ENCODE measurements around the gene PIK3R3. TPM values are rescaled to one million over a fixed set of nuclear protein-coding genes. Genes with fewer than 3 reads are reported as not detected.

Gene PIK3R3
- total and polyA plus RNA-seq, 9 donors: 3.6 to 20.3 (median 10.7) TPM

GRCh38 chr1:45995298-45995697 is 137.1 kb downstream of the PIK3R3 start:
- no peak for DNase-seq
- no peaks in the 10 kb centered on the region for H3K9me3 ChIP-seq
- WGBS, 3 donors: 83 to 96% (median 89%) methylated on average over 8 of the region's 8 CpGs
- H3K4me3 ChIP-seq: no peak overlapping the region
- intact Hi-C loops (cut with DNase I): no loop called here
- no peaks in the 10 kb centered on the region for H3K27me3 ChIP-seq
- no peak overlapping the region for H3K27ac ChIP-seq
- H3K4me1 ChIP-seq (ENCODE audit: insufficient read depth): no peaks in the 10 kb centered on the region
- no peak for TF ChIP-seq POLR2A (IDR thresholded peaks at IDR 0.05)
- TF ChIP-seq CTCF (IDR thresholded peaks at IDR 0.05): no peak
- no peak for TF ChIP-seq EP300 (IDR thresholded peaks at IDR 0.05)
- H3K36me3 ChIP-seq: no peaks in the 10 kb centered on the region

GRCh38 chr1:45994423-45994822 is 138.0 kb downstream of the PIK3R3 start:
- Histone ChIP-seq H3K4me1 (ENCODE audit: insufficient read depth) (no peaks in the 10 kb centered on the region), H3K27me3 (no peaks in the 10 kb centered on the region), H3K27ac (no peak overlapping the region), H3K36me3 (no peaks in the 10 kb centered on the region), H3K9me3 (no peaks in the 10 kb centered on the region), H3K4me3 (no peak overlapping the region)
- 70 to 87% (median 70%) methylated on average over 6 of the region's 6 CpGs for WGBS, 3 donors
- no peak for TF ChIP-seq EP300 (IDR thresholded peaks at IDR 0.05)
- TF ChIP-seq POLR2A (IDR thresholded peaks at IDR 0.05): no peak
- TF ChIP-seq CTCF (IDR thresholded peaks at IDR 0.05): no peak
- intact Hi-C loops (cut with DNase I): no loop called here
- no peak for DNase-seq

Small RNA genes within 50 kb of the gene (small RNA-seq; reads per million reads assigned to genes)
- gene AL358075.3 (not detected), gene AL672043.1 (not detected)

Other genes with a start within 250 kb of the PIK3R3 start
- gene TSPAN1, start 42.5 kb upstream of the PIK3R3 start, total RNA-seq: 10 to 100 TPM in 1 of 7 donors, 1 to 10 TPM in 4, under 1 TPM in 2; 0.18 to 26.9 (median 3.1) TPM
- gene TSPAN1, start 42.5 kb upstream of the PIK3R3 start, polyA plus RNA-seq: 1 to 10 TPM in 1 of 2 donors, under 1 TPM in 1; 0.65 to 2.8 TPM
- not detected for gene P3R3URF, start 43.9 kb upstream of the PIK3R3 start, total RNA-seq
- gene P3R3URF, start 43.9 kb upstream of the PIK3R3 start, polyA plus RNA-seq: not detected
- 10 to 100 TPM; 19.1 to 49.2 (median 40.2) TPM for gene POMGNT1, start 65.8 kb upstream of the PIK3R3 start, total RNA-seq
- 10 to 100 TPM; 27.6 to 42.1 TPM for gene POMGNT1, start 65.8 kb upstream of the PIK3R3 start, polyA plus RNA-seq
- 10 to 100 TPM in 3 of 7 donors, 1 to 10 TPM in 4; 4.5 to 15.4 (median 9.9) TPM for gene LURAP1, start 70.7 kb upstream of the PIK3R3 start, total RNA-seq
- gene LURAP1, start 70.7 kb upstream of the PIK3R3 start, polyA plus RNA-seq: 1 to 10 TPM; 3.7 to 6.1 TPM
- 1 to 10 TPM in 2 of 7 donors, under 1 TPM in 4, not detected in 1; 0.28 to 1.4 (median 0.82) TPM for gene RAD54L, start 115.1 kb upstream of the PIK3R3 start, total RNA-seq
- under 1 TPM; 0.50 to 0.63 TPM for gene RAD54L, start 115.1 kb upstream of the PIK3R3 start, polyA plus RNA-seq
- 10 to 100 TPM; 54.8 to 99.8 (median 74.1) TPM for gene LRRC41, start 171.0 kb upstream of the PIK3R3 start, total RNA-seq
- gene LRRC41, start 171.0 kb upstream of the PIK3R3 start, polyA plus RNA-seq: 10 to 100 TPM; 37.5 to 49.5 TPM
- 100 to 1,000 TPM; 140 to 453 (median 189) TPM for gene UQCRH, start 171.1 kb upstream of the PIK3R3 start, total RNA-seq
- gene UQCRH, start 171.1 kb upstream of the PIK3R3 start, polyA plus RNA-seq: 100 to 1,000 TPM; 272 to 359 TPM
- 10 to 100 TPM; 15.9 to 35.2 (median 19.1) TPM for gene NSUN4, start 208.2 kb upstream of the PIK3R3 start, total RNA-seq
- 10 to 100 TPM; 12.2 to 16.7 TPM for gene NSUN4, start 208.2 kb upstream of the PIK3R3 start, polyA plus RNA-seq

All from ovary (tissue), 9 donors.